NCI-H2196 (cell line): ENCODE data around the gene RBPJL.

Source experiments
- DNase-seq: peaks from one replicate; lab custom pipeline; 2025; ENCODE audit not compliant: unreplicated experiment; lab: John Stamatoyannopoulos, UW

RBPJL gene

GRCh38 chr20:45306431-45306982 is at the start of gene RBPJL:
TSS of gene RBPJL (plus strand) at chr20:45306840. CDS start at chr20:45306923, 83 bp downstream.
- DNase-seq = no peak

DNA sequence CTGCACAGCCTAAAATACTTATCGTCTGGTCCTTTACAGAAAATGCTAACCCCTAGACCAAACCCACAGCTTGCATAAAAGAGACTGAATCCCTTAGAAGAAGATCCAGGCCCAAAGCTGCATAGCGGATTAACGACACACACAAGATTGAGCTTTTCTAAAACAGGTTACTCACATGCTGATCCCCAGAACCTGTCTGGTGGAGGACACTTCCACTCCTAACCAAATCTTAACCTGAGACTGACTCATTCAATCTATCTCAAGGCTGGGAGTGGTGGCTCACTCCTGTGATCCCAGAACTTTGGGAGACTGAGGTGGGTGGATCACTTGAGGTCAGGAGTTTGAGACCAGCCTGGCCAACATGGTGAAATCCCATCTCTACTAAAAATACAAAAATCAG is 49.5 kb upstream of the RBPJL start:
- DNase-seq = no peak

GRCh38 chr20:45257711-45258110 is 48.9 kb upstream of the RBPJL start:
- no peak for DNase-seq

DNA sequence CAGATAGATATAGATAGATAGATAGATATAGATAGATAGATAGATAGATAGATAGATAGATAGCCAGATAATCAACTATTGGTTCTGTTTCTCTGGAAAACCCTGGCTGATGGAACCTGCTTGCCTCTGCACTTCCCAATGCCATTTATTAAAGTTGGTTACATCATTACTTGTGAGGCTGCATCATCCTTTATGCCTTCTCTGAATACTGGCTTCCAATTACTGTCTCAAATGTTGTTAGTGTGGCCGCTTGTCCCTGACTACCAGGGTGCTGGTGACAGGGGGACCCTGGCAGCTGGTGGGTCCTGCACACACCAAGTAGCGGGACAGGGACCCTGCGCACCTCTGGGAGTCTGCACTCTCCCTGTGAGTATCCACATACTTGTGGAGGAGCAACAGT is 48.4 kb upstream of the RBPJL start:
- no peak for DNase-seq

DNA sequence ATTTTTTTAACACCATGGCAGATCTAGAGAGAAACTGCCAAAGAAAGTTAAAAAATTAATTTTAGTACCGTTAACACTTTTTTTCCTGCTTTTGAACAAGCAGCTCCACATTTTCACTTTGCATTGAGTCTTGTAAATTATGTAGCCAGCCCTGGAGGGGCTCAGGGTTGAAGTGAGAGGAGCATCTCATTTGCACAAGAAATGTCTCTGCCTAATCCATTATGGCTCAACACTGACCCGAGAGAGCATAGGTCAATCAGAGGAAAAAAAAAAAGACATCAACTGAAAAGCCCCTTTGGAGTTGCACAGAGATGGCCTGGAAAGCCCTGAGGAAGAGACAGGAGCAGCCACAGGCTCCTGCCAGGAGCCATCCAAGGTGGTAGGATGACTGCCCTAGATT is 48.0 kb upstream of the RBPJL start:
- DNase-seq = no peak

DNA sequence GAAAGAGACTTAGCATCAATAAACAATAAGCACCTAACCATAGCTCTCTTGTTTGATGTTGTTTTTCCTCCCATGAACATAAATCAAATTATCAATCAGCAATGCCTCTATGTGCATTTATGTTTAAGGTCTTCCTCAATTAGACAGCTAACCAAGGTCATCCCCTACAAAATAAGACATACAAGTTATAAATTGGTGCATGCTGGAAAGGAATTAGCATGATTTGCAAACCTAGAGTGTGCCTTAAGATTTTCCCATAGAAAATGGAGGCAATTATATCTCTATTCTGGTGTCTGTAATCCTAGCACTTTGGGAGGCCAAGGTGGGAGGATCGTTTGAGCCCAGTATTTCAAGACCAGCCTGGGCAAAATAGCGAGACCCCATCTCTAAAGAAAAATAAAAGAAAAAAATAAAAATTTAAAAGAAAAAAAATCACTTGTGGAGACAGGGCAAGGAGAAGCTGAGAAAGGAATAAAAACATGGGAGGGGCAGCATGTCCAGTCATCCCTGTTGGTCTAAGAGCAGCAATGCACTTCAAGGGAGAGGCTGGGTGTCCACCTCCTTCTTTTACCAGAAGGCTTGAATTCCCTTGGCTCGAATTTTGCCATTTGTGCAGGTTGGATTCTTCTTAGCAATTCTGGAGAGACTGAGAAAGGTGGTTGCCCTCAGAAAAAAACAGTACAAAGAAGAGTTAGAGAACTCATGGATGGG is 42.9 kb upstream of the RBPJL start:
- no peak for DNase-seq

- DNase-seq = peak; percentile 36
These were observed 39.7 kb upstream of the RBPJL start for GRCh38 chr20:45266977-45267376.

DNA sequence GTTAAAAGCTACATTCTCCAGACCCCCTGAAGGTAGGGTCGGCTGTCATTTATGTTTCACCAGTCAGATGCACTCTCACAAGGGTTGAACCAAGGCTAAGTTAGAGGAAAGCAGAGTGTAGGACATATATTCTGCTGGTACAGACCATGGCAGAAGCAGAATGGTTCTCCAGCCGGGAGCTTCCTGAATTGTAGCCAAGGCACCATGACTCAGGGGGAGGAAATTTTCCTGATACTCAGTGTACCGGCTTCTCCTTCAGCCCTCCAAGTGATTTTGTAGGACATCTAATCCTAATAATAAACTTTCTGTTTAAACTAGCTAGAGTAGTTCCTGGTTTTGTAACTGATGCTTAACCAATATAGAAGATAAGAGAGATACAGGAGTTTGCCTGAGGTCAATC is 38.1 kb upstream of the RBPJL start:
- DNase-seq = no peak

DNA sequence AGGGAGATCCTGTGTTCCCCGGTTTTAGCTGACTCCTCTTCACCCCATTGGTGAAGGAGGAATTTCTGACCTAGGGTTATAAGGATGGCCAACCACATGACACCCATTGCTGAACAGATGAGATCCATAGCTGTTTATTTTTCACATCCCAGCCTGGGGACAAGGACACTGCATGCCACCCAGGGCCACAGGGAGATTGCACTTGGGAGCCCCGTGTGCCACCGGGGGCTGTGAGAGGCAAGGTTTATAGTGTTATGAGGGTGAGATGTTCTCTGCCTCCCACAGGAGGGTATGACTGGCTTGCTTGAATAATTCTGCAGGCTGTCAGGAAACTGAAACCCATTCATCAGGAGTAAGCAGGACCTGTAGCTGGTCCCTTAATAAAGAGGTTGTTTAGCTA is 37.6 kb upstream of the RBPJL start:
- no peak for DNase-seq

GRCh38 chr20:45269754-45270270 is 36.8 kb upstream of the RBPJL start:
- DNase-seq = no peak

DNA sequence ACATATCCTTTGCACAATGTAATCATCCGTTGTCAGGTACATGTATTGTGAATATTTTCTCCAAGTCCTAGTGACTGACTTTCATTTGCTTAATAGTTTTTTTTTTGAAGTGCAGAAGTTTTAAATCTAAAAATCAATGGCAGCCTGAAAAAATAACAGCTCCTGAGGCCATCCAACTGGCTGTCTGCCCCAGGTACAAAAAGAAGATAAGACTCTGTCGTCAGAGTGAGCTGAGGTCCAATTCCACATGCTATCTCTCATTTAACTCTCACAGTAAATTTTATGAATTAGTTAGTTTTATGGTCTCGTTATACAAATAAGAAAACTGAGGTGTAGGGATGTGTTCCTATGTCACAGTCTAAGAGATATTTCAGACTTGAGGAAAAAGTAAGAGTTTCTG is 31.3 kb upstream of the RBPJL start:
- no peak for DNase-seq

DNA sequence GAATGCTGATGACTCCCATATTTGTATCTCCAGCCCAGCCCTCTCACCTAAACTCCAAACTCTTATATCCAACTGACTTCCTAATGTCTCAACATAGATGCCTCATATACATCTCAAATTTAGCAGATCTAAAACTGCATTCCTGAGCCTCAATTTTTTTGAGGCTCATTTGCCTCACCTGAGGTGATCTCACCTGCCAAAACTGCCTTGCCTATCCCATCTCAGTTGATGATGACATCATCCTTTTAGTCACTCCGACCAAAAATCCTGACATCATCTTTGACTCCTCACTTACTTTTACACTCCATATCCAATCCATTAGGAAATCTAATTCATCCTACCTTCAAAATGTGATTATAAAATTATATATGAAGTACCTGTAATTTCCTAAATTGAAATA is 26.6 kb upstream of the RBPJL start:
- no peak for DNase-seq

DNA sequence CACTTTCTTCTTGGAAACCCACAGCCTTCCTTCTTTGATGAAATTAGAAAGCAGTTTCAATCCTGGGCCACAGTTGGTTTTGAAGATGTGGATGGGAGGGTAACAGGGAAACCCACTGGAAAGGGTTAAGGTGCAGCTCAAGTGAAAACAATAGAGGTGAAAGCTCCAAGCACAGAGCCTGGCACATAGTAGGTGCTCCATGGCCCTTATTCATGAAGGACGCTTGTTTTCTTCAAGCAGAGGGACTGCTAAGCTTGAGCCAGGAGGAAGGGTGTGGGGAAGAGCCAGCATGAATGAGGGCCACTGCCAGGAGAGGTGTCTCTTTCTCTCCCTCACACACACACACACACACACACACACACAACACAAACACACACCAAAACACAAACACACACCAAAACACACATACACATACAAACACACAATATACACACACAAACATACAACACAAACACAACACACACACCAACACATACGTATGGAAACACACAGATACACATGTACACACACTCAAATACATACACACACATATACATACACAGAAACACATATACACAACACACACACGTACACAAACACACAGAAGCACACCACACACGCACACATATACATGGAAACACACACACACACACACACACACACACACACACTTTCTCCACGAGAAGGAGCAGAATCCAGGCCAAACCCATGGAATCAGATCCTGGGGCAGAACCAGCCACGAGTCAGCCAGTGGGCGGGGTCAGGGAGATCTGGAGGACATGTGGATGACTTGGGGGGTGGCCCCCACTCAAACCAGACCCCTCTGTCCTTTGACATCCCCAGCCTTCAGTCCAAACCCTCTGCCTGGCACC is 23.7 kb upstream of the RBPJL start:
- DNase-seq = no peak

- no peak for DNase-seq
These were observed 23.0 kb upstream of the RBPJL start for GRCh38 chr20:45283551-45284057.

GRCh38 chr20:45288376-45288775 is 18.3 kb upstream of the RBPJL start:
- no peak for DNase-seq

DNA sequence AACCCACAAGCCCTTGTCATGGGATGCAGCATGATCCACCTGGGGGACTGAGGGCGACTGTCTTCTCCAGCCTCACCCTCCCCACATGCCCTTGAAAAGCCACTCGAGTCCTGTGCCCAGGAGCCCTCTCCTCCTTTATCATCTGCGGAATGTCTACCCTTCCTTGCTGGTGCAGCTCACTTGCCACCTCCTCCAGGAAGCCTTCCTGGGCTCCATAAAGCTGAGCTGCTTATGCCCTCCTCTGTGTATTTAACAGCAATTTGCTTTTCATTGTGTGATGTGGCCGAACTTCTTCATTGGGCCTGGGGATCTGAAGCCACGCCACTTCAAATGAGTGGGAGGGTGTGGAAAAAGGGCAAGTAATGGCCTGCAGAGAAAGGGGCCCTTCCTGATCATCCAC is 17.8 kb upstream of the RBPJL start:
- DNase-seq = no peak

DNA sequence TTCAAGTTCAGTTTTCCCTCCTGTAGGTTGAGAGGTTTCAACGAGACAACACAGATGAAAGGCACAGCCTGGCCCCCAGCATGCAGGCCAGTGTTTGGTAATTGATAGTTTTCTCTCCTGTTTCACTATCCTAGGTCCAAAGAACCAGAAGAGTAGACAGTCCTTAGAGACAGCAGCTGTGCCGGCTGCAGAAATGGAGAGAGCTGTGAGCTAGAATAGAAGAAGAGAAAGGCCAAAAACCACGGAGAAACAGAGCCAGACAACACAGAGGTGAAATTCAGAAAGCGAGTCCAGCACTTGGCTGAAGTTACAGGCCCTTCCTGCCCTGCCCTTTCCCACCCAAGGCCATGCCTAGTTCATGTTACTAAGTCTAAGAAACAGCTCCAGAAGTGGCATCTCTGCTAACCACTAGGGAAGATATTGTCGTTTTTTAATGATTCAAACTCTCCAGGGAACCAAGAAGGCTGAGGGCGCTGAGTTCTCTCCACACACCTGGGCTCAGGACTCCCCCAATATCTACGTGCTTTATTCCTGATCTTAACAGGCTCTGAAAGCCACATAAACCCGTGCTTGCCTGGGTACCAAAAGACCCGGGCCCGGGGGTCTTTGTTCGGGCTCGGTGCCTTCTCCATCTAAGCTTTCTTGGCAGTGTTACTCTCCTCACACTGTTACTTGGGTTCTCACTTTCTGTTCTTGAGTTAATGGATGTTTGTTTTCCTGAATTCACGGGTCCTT is 16.5 kb upstream of the RBPJL start:
- DNase-seq = no peak

DNA sequence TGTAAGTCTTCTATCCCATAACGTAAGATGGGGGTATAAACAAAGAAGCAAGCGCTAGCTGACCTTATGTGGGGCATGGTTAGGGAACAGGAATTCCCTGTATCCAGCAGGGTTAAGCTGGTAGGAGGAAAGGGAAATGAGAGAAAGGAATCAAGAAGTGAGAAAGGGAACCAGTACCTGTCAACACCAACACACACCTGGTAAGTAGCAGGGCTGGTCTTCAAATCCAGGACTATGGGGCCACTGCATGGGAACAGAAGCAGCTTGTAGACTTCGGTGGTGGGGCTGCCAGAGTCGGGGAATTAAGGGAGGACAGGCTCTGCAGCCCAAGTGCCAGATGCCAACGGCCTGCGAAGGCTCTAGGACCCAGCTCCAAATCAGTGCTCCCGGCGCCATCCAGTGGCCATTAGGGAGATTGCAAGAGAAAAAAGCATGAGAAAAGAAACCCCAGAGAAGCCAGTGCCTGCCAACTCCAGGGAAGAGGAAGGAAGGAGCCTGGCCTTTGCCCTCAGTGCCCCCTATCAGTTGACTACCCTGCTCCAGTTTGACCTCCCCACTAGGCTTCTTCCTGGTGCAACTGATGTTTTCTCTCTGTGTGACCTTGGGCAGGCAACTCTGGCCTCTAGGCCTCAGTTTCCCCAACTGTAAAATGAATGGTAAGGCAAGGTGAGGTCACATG is 15.8 kb upstream of the RBPJL start:
- DNase-seq = peak; percentile 86

GRCh38 chr20:45291526-45291925 is 15.1 kb upstream of the RBPJL start:
- no peak for DNase-seq

- no peak for DNase-seq
These were observed 14.3 kb upstream of the RBPJL start for GRCh38 chr20:45292343-45292742.
